Loucy (cell line): Measurements from ENCODE around the gene ERFE.
"Not testable (repeated sequence)": the region's sequence is repeated elsewhere in the genome, so short reads cannot be mapped to it uniquely, and the experiment has no call there.

Experiments used
- H2AFZ ChIP-seq: fragments of 200-600 bp; sonication (generic); 2 replicates; pipeline ENCODE4 v1.6.0; 2016; ENCODE audit warnings: antibody characterized with exemption, mild to moderate bottlenecking, low read length, moderate library complexity
- H3F3A ChIP-seq: fragments of 200-600 bp; 2 replicates; pipeline ENCODE4 v1.6.0; 2016; ENCODE audit warnings: antibody characterized with exemption, low read depth, mild to moderate bottlenecking
- H3K27me3 ChIP-seq: fragments of 200-600 bp; sonication (generic); 2 replicates; pipeline ENCODE4 v1.6.1; 2014; ENCODE audit warnings: low read length, mild to moderate bottlenecking; ENCODE audit not compliant: insufficient read depth, poor library complexity, severe bottlenecking
- H3K36me3 ChIP-seq: fragments of 200-600 bp; sonication (generic); 2 replicates; pipeline ENCODE4 v1.6.1; 2016; ENCODE audit warnings: low read length; ENCODE audit not compliant: insufficient read depth
- H3K4me1 ChIP-seq: fragments of 200-600 bp; sonication (generic); 2 replicates; pipeline ENCODE4 v1.5.1; 2014; ENCODE audit warnings: low read length, mild to moderate bottlenecking; ENCODE audit not compliant: insufficient read depth, poor library complexity, severe bottlenecking
- H3K4me2 ChIP-seq: fragments of 200-600 bp; sonication (generic); 2 replicates; pipeline ENCODE4 v1.6.0; 2014; ENCODE audit warnings: antibody characterized with exemption, low read length, low read depth, mild to moderate bottlenecking; ENCODE audit not compliant: poor library complexity, severe bottlenecking
- H3K4me3 ChIP-seq: fragments of 200-600 bp; sonication (generic); 2 replicates; pipeline ENCODE4 v1.5.1; 2014; ENCODE audit warnings: low read length, mild to moderate bottlenecking, mixed read lengths; ENCODE audit not compliant: poor library complexity, severe bottlenecking
- H3K79me2 ChIP-seq: fragments of 200-600 bp; sonication (generic); 2 replicates; pipeline ENCODE4 v1.6.1; 2014; ENCODE audit warnings: low read length; ENCODE audit not compliant: insufficient read depth
- H3K9ac ChIP-seq: fragments of 200-600 bp; sonication (generic); 2 replicates; pipeline ENCODE4 v1.6.0; 2014; ENCODE audit warnings: mild to moderate bottlenecking, low read depth, low read length, moderate library complexity; ENCODE audit not compliant: poor library complexity, severe bottlenecking
- H3K9me2 ChIP-seq: fragments of 200-600 bp; sonication (generic); replicated peaks from 2 replicates; pipeline ENCODE4 v1.6.1; 2016; ENCODE audit warnings: low read depth, low read length, mixed read lengths
- H3K9me3 ChIP-seq: fragments of 200-600 bp; sonication (generic); 2 replicates; pipeline ENCODE4 v1.6.1; 2014; ENCODE audit warnings: mild to moderate bottlenecking, antibody characterized with exemption, low read length, low read depth; ENCODE audit not compliant: insufficient read depth
- H4K20me1 ChIP-seq: fragments of 200-600 bp; sonication (generic); 2 replicates; pipeline ENCODE4 v1.6.0; 2014; ENCODE audit warnings: antibody characterized with exemption, low read length, mild to moderate bottlenecking; ENCODE audit not compliant: insufficient read depth, poor library complexity, severe bottlenecking
- CTCF ChIP-seq: fragments of 200-600 bp; sonication (generic); conservative IDR thresholded peaks from 2 replicates; pipeline ENCODE4 v1.5.1; 2014; ENCODE audit warnings: mild to moderate bottlenecking, antibody characterized with exemption, low read length
- EZH2phosphoT487 ChIP-seq: fragments of 200-600 bp; IDR thresholded peaks from 2 replicates; pipeline ENCODE4 v1.6.1; 2018; ENCODE audit warnings: antibody characterized with exemption, mild to moderate bottlenecking, moderate library complexity, borderline replicate concordance

The ERFE gene

GRCh38 chr2:238114851-238115660 is 43.7 kb upstream of the ERFE start:
- Histone ChIP-seq H3F3A (no peaks in the 10 kb centered on the region), H3K79me2 (no peaks in the 10 kb centered on the region), H3K9me3 (0 out of 2 replicates have a peak, but pooled peaks cover 3% of the 10 kb centered on the region), H3K4me3 (no peak overlapping the region), H4K20me1 (no peaks in the 10 kb centered on the region), H3K4me2 (no peak overlapping the region), H3K9me2 (no peaks in the 10 kb centered on the region), H3K27me3 (no peaks in the 10 kb centered on the region), H3K36me3 (no peaks in the 10 kb centered on the region), H3K4me1 (no peaks in the 10 kb centered on the region), H3K9ac (no peak overlapping the region), H2AFZ (no peak overlapping the region)
- TF ChIP-seq CTCF: no peak
- no peak for TF ChIP-seq EZH2phosphoT487

- not testable (repeated sequence) for H3K9ac ChIP-seq, H3K4me2 ChIP-seq, H4K20me1 ChIP-seq, H3K4me3 ChIP-seq, H3K9me3 ChIP-seq, H3K4me1 ChIP-seq, H3K27me3 ChIP-seq, H3K79me2 ChIP-seq, H2AFZ ChIP-seq, H3K36me3 ChIP-seq, H3K9me2 ChIP-seq, H3F3A ChIP-seq
These were observed 43.1 kb upstream of the ERFE start for GRCh38 chr2:238115709-238116108.

- Histone ChIP-seq H3K4me2 (no peak overlapping the region), H4K20me1 (no peaks in the 10 kb centered on the region), H3F3A (no peaks in the 10 kb centered on the region), H3K9ac (no peak overlapping the region), H3K4me3 (no peak overlapping the region), H3K9me3 (0 out of 2 replicates have a peak, but pooled peaks cover 3% of the 10 kb centered on the region), H3K79me2 (no peaks in the 10 kb centered on the region), H3K36me3 (no peaks in the 10 kb centered on the region), H3K9me2 (no peaks in the 10 kb centered on the region), H3K4me1 (no peaks in the 10 kb centered on the region), H3K27me3 (no peaks in the 10 kb centered on the region), H2AFZ (no peak overlapping the region)
- TF ChIP-seq EZH2phosphoT487 (no peak), CTCF (no peak)
These were observed 42.2 kb upstream of the ERFE start for GRCh38 chr2:238116298-238117198.
